Colonic mucosa (tissue), 4 donors: ENCODE measurements around the gene UBTF. TPM values are rescaled to one million over a fixed set of nuclear protein-coding genes. Genes with fewer than 3 reads are reported as not detected.

Source experiments
- DNase-seq: peaks from one replicate; pipeline ENCODE4 v3.0.0-alpha.2; 2020
- H3K27ac ChIP-seq: fragments of 200-600 bp; one replicate; pipeline ENCODE4 v1.8.0; 2021
- H3K27me3 ChIP-seq: fragments of 200-600 bp; one replicate; pipeline ENCODE4 v1.8.0; 2021
- H3K36me3 ChIP-seq: fragments of 200-600 bp; one replicate; pipeline ENCODE4 v1.8.0; 2021
- H3K4me1 ChIP-seq: fragments of 200-600 bp; one replicate; pipeline ENCODE4 v1.8.0; 2021; ENCODE audit warnings: mild to moderate bottlenecking
- H3K4me3 ChIP-seq: fragments of 200-600 bp; one replicate; pipeline ENCODE4 v1.8.0; 2021
- H3K9ac ChIP-seq, 2 donors: one replicate each; pipeline ENCODE4 v1.7.0; 2013; ENCODE audit warnings: control low read depth in 2 of 2, low read depth in 2 of 2, low read length in 2 of 2
- H3K9me3 ChIP-seq: fragments of 200-600 bp; one replicate; pipeline ENCODE4 v1.8.0; 2021
- intact Hi-C: fragments of 100-400 bp; cut with DNase I; formaldehyde crosslinking; loops from one replicate; pipeline ENCODE4 v1.14.1; 2022
- total RNA-seq, 2 donors: library from RNA; stranded (reverse); fragmentation: NEBNext Ultra II Directional in 1 of 2; extraction: Animal tissue kit (Norgen Biotek cat#: 25700) in 1 of 2; gene quantifications; one replicate each; pipeline ENCODE4 v1.2.1, GENCODE V29; 2021
- TF ChIP-seq, protein P1 (sequence below): fragments of 200-600 bp; IDR thresholded peaks from one replicate; pipeline ENCODE4 v1.8.0; 2022; ENCODE audit warnings: antibody characterized with exemption, mild to moderate bottlenecking
- donor health status: healthy.
- donor health status: DM: no; HTN: no; CAD: no.
- donor health status: DM: no; HTN: no; CAD: no.

Gene UBTF
- total RNA-seq, 2 donors from 2014 or later: 44.7 to 84.1 TPM

DNA sequence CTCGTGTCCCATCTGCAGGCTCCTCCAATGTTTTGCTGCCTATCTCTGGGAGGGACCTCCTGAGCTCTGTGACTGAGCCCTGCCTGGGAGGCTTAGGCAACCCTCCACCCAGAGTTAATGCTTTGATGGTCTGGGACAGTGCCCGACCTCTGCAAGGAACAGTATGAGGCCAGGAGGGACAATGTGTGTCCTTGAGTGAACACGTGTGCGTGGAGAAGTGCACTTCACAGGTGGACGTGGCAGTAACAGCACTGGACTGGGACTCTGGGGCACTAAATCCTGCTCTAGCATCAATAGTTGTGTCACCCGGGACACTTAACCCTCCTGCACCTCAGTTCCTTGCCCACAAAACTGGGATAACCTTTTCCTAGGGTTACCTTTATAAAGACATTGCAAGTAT lies 4.6 kb downstream of the UBTF start:
- intact Hi-C loops: loop anchor here (5.0 kb wide), 1 partner anchor 107 kb away; the partner anchor contains the start of gene SLC25A39
- H3K27me3 ChIP-seq: no peaks in the 10 kb centered on the region
- H3K9ac ChIP-seq: no peak overlapping the region
- peaks cover 15% of the 10 kb centered on the region for H3K36me3 ChIP-seq
- DNase-seq: no peak
- no peaks in the 10 kb centered on the region for H3K9me3 ChIP-seq
- no peak overlapping the region for H3K27ac ChIP-seq
- TF ChIP-seq, protein P1, sequence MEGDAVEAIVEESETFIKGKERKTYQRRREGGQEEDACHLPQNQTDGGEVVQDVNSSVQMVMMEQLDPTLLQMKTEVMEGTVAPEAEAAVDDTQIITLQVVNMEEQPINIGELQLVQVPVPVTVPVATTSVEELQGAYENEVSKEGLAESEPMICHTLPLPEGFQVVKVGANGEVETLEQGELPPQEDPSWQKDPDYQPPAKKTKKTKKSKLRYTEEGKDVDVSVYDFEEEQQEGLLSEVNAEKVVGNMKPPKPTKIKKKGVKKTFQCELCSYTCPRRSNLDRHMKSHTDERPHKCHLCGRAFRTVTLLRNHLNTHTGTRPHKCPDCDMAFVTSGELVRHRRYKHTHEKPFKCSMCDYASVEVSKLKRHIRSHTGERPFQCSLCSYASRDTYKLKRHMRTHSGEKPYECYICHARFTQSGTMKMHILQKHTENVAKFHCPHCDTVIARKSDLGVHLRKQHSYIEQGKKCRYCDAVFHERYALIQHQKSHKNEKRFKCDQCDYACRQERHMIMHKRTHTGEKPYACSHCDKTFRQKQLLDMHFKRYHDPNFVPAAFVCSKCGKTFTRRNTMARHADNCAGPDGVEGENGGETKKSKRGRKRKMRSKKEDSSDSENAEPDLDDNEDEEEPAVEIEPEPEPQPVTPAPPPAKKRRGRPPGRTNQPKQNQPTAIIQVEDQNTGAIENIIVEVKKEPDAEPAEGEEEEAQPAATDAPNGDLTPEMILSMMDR: no peak
- H3K4me1 ChIP-seq: peaks cover 4% of the 10 kb centered on the region
- no peak overlapping the region for H3K4me3 ChIP-seq

DNA sequence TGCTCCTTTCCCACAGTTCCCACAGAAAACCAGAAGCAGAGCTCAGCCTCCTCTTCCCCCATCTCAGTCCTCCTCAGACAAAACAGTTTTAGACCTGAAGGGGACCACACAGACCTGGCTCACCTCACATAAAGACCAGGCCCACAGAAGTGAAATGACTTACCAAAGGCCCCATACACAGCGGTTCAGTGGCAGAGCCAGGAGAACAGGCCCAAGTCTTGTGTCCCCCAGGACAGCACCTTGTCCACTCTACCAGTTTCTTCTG lies 5.3 kb downstream of the UBTF start:
- Histone ChIP-seq H3K4me3 (no peak overlapping the region), H3K9me3 (no peaks in the 10 kb centered on the region), H3K27ac (no peak overlapping the region), H3K4me1 (peaks cover 4% of the 10 kb centered on the region), H3K36me3 (peaks cover 17% of the 10 kb centered on the region), H3K9ac (no peak overlapping the region), H3K27me3 (no peaks in the 10 kb centered on the region)
- TF ChIP-seq, protein P1: no peak
- intact Hi-C loops: loop anchor here (5.0 kb wide), 1 partner anchor 108 kb away; the partner anchor contains the start of gene SLC25A39
- DNase-seq: no peak

DNA sequence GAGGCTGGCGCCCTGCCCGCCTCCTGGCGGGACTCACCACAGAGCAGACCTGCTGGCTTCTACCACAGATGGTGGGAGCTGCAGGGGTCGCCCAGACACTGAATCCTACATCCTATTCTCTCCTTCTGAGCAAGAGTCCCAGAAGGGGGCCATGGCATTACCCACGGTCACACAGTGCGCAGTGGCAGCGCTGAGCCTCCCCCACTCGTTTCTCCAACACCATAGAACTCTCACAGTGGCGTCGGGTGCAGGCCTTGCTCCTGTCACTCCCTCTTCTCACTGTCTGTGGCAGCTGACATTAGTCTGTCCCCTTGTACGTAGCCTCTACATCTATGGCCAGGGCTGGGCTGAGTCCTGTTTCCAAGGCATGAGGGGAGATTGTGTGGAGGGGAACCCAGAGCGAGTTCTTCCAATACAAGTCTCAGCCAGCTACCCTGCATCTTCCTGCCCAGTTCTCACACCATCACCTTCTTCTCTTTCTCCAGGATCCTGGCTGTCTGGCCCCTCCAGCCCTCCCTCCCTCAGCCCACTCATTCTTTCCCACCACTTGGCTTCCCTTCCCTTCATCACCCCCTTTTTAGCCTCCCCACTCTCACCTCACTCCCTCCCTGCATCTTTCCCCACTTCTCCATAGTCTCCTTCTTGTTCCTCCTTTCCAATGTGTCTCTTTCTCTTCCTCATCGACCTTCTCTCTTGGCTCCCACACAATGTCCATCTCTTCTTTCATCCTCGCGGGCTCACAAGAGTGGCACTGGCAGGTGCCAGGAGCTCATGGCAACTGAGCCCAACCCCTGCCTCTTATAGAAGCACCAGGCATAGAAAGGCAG lies 5.9 kb downstream of the UBTF start:
- peaks cover 4% of the 10 kb centered on the region for H3K4me1 ChIP-seq
- no peak for DNase-seq
- TF ChIP-seq, protein P1: no peak
- intact Hi-C loops: loop anchor here (5.0 kb wide), 1 partner anchor 109 kb away; the partner anchor contains the start of gene SLC25A39
- peaks cover 19% of the 10 kb centered on the region for H3K36me3 ChIP-seq
- no peak overlapping the region for H3K27ac ChIP-seq
- H3K9ac ChIP-seq: no peak overlapping the region
- no peaks in the 10 kb centered on the region for H3K27me3 ChIP-seq
- H3K4me3 ChIP-seq: no peak overlapping the region
- no peaks in the 10 kb centered on the region for H3K9me3 ChIP-seq

DNA sequence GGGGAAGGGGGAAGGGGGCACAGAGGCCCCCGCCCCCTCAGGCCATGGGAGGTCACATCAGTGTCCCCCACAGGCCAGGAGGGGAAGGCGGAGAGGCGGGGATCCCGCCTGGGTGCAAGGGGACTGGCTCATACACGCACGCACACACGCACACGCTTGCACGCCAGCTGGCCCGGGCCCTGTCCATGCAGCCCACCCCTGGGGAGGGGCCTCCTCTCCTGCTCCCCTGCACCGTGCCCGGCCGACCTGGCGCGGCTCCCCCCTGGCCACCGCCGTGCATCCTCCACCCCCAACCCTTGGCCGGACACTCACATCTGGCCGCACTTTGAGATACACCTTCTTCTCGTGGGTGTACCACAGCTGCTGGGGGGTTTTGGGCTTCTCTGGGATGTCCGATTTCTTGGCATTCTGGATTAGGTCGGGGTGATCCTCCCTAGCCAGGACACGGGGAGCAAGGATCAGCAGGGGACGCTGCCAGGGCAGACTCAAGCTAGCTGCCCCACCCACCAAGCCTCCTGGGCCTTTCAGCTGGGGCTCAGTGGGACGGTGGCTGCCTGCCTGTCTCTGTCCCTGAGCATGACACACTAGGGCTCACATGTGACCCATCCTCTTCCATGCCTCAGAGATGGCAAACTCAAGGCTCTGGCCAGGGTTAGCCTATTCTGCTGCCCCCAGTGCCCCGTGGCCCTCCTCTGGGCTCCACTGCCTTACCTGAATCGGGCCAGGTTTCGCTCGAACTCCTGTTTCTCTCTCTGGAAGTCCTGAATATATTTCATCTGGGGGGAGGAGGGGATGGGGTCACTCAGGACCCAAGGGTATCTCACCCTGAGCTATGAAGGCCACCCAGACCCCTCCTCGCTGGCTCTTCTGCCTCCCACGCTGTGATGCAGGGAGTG lies 6.7 kb downstream of the UBTF start:
- DNase-seq: no peak
- Histone ChIP-seq H3K27me3 (no peaks in the 10 kb centered on the region), H3K9ac (no peak overlapping the region), H3K36me3 (peaks cover 19% of the 10 kb centered on the region), H3K4me1 (peaks cover 4% of the 10 kb centered on the region), H3K27ac (no peak overlapping the region), H3K4me3 (no peak overlapping the region), H3K9me3 (no peaks in the 10 kb centered on the region)
- intact Hi-C loops: loop anchor here (5.0 kb wide), 1 partner anchor 110 kb away; the partner anchor contains the start of gene SLC25A39
- TF ChIP-seq, protein P1: no peak
